Measurements from ENCODE around the gene MVB12B. TPM values are rescaled to one million over a fixed set of nuclear protein-coding genes. Genes with fewer than 3 reads are reported as not detected.

The MVB12B gene
- total and polyA plus RNA-seq, 2 of the 13 experiments (the other 11 are each of a cell fraction or from before 2014, with no cell fraction given), result 12.1 to 30.1 TPM

DNA sequence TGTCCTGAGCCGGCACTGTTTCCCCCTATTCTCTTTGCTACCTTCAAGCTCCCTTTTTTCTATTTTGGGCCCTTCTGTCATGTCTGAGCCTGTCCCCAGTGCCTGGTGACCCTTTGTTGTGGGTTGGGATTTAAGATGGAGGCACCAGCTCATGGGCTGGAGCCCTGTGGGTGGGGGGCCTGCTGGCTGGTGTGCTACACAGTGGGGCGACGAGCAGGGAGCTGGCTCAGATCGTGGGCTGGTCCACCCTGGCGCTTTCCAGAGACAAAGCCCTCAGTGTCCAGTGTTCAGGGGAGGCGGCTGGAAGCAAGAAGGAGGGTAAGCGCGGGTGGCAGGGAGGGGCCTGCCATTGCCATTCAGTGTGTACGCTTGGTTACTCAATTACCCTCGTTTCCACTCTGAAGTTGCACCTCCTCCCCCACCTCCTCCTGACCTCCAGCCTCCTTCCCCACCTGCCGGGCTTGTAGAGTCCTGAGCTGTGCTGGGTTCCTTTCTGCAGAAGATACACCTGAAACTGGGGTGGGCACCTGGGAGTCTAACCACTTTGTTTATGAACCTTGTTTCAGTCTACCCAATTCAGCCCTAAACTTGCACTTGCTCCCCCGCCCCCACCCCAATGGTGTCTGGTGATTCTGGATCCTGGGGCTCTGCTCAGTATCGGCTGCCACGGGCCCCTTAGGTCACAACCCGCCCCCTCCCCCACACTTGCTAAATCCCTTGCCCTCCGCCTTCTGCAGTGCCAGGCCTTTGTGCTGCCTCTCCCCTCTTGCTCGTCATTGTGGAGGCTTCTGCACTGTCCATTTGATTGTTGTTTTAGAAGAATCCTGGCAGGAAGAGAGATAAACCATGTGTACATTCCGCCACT is 49.9 kb downstream of the MVB12B start (continued):
- no peak for TF ChIP-seq EHMT2 (IDR thresholded peaks at IDR 0.05; ENCODE audit: borderline replicate concordance, low read depth, low read length)
- no peak for TF ChIP-seq SP140L (CRISPR knock-in tag; IDR thresholded peaks at IDR 0.05; ENCODE audit: borderline replicate concordance)
- TF ChIP-seq SKI (IDR thresholded peaks at IDR 0.05; ENCODE audit: partially characterized antibody), result no peak
- no peak for TF ChIP-seq ZFP82 (CRISPR knock-in tag; IDR thresholded peaks at IDR 0.05; ENCODE audit: borderline replicate concordance)
- TF ChIP-seq NFE2L2 (IDR thresholded peaks at IDR 0.05; ENCODE audit: low read length), result no peak
- no peak for TF ChIP-seq ZNF180 (CRISPR knock-in tag; IDR thresholded peaks at IDR 0.05; ENCODE audit: borderline replicate concordance, low read depth)
- TF ChIP-seq STAT6 (CRISPR knock-in tag; IDR thresholded peaks at IDR 0.05; ENCODE audit: borderline replicate concordance), result no peak
- peak; percentile 86 for TF ChIP-seq RXRA (CRISPR knock-in tag; IDR thresholded peaks at IDR 0.05)
- TF ChIP-seq SP2 (CRISPR knock-in tag; IDR thresholded peaks at IDR 0.05), result no peak
- TF ChIP-seq, protein P1, sequence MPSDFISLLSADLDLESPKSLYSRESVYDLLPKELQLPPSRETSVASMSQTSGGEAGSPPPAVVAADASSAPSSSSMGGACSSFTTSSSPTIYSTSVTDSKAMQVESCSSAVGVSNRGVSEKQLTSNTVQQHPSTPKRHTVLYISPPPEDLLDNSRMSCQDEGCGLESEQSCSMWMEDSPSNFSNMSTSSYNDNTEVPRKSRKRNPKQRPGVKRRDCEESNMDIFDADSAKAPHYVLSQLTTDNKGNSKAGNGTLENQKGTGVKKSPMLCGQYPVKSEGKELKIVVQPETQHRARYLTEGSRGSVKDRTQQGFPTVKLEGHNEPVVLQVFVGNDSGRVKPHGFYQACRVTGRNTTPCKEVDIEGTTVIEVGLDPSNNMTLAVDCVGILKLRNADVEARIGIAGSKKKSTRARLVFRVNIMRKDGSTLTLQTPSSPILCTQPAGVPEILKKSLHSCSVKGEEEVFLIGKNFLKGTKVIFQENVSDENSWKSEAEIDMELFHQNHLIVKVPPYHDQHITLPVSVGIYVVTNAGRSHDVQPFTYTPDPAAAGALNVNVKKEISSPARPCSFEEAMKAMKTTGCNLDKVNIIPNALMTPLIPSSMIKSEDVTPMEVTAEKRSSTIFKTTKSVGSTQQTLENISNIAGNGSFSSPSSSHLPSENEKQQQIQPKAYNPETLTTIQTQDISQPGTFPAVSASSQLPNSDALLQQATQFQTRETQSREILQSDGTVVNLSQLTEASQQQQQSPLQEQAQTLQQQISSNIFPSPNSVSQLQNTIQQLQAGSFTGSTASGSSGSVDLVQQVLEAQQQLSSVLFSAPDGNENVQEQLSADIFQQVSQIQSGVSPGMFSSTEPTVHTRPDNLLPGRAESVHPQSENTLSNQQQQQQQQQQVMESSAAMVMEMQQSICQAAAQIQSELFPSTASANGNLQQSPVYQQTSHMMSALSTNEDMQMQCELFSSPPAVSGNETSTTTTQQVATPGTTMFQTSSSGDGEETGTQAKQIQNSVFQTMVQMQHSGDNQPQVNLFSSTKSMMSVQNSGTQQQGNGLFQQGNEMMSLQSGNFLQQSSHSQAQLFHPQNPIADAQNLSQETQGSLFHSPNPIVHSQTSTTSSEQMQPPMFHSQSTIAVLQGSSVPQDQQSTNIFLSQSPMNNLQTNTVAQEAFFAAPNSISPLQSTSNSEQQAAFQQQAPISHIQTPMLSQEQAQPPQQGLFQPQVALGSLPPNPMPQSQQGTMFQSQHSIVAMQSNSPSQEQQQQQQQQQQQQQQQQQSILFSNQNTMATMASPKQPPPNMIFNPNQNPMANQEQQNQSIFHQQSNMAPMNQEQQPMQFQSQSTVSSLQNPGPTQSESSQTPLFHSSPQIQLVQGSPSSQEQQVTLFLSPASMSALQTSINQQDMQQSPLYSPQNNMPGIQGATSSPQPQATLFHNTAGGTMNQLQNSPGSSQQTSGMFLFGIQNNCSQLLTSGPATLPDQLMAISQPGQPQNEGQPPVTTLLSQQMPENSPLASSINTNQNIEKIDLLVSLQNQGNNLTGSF (CRISPR knock-in tag; IDR thresholded peaks at IDR 0.05), result no peak
- no peak for TF ChIP-seq HDAC6 (IDR thresholded peaks at IDR 0.05; ENCODE audit: low read depth, low read length)
- TF ChIP-seq KLF9 (CRISPR knock-in tag; IDR thresholded peaks at IDR 0.05; ENCODE audit: low read depth), result no peak
- peak; percentile 4; the same call in 1 of the 2 replicates for TF ChIP-seq ZNF501 (CRISPR knock-in tag; IDR thresholded peaks at IDR 0.05)
- no peak for TF ChIP-seq SRY (CRISPR knock-in tag; IDR thresholded peaks at IDR 0.05)
- 0 out of 2 replicates have a peak, but pooled peaks have one; percentile 46 for TF ChIP-seq ZNF264 (CRISPR knock-in tag; IDR thresholded peaks at IDR 0.05)
- no peak for TF ChIP-seq ATRX (CRISPR knock-in tag; IDR thresholded peaks at IDR 0.05; ENCODE audit: borderline replicate concordance)
- TF ChIP-seq U2AF1 (optimal IDR thresholded peaks at IDR 0.05; ENCODE audit: low read depth, low read length), result no peak
- no peak for TF ChIP-seq ZFYVE20 (CRISPR knock-in tag; IDR thresholded peaks at IDR 0.05; ENCODE audit: borderline replicate concordance, low read depth)
- TF ChIP-seq, protein P2, sequence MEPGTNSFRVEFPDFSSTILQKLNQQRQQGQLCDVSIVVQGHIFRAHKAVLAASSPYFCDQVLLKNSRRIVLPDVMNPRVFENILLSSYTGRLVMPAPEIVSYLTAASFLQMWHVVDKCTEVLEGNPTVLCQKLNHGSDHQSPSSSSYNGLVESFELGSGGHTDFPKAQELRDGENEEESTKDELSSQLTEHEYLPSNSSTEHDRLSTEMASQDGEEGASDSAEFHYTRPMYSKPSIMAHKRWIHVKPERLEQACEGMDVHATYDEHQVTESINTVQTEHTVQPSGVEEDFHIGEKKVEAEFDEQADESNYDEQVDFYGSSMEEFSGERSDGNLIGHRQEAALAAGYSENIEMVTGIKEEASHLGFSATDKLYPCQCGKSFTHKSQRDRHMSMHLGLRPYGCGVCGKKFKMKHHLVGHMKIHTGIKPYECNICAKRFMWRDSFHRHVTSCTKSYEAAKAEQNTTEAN (CRISPR knock-in tag; conservative IDR thresholded peaks at IDR 0.05), result 0 out of 2 replicates have a peak, but pooled peaks have one; percentile 17
- no peak for TF ChIP-seq ZNF577 (CRISPR knock-in tag; IDR thresholded peaks at IDR 0.05; ENCODE audit: borderline replicate concordance, low read depth)
- TF ChIP-seq CBX1 (IDR thresholded peaks at IDR 0.05; ENCODE audit: low read depth), result no peak
